Liver (tissue), 10 donors: ENCODE measurements around the gene ALG8. TPM values are rescaled to one million over a fixed set of nuclear protein-coding genes. Genes with fewer than 3 reads are reported as not detected.

Source experiments
- DNase-seq: peaks from one replicate; pipeline ENCODE4 v3.0.0-alpha.2; 2017; ENCODE audit warnings: low spot score
- H3K27ac ChIP-seq, 2 donors: one replicate each; pipeline ENCODE4 v1.7.0; 2013; ENCODE audit warnings: inconsistent platforms in 2 of 2, low read length in 2 of 2, control low read depth in 1 of 2, low read depth in 1 of 2, mild to moderate bottlenecking in 1 of 2
- H3K27me3 ChIP-seq, 4 donors: one replicate each; pipeline versions ENCODE4 v1.6.1 to v1.7.0; 2013; ENCODE audit warnings: low read length in 3 of 4, inconsistent platforms in 1 of 4, mild to moderate bottlenecking in 1 of 4, moderate library complexity in 1 of 4; ENCODE audit not compliant: control insufficient read depth in 4 of 4, insufficient read depth in 4 of 4
- H3K36me3 ChIP-seq, 4 donors: one replicate each; pipeline versions ENCODE4 v1.6.1 to v1.7.0; 2013; ENCODE audit warnings: low read length in 3 of 4, mild to moderate bottlenecking in 3 of 4, low read depth in 1 of 4, moderate library complexity in 1 of 4; ENCODE audit not compliant: control insufficient read depth in 4 of 4, insufficient read depth in 3 of 4
- H3K4me1 ChIP-seq, 4 donors: one replicate each; pipeline versions ENCODE4 v1.6.1 to v1.7.0; 2013; ENCODE audit warnings: low read length in 3 of 4, mild to moderate bottlenecking in 3 of 4, moderate library complexity in 1 of 4; ENCODE audit not compliant: control insufficient read depth in 4 of 4, insufficient read depth in 4 of 4
- H3K4me3 ChIP-seq, 3 donors: one replicate each; pipeline versions ENCODE4 v1.6.1 to v1.7.0; 2013; ENCODE audit warnings: low read length in 3 of 3, control low read depth in 1 of 3, low read depth in 1 of 3, mild to moderate bottlenecking in 1 of 3
- H3K9ac ChIP-seq, 2 donors: one replicate each; pipeline ENCODE4 v1.7.0; 2013; ENCODE audit warnings: low read length in 2 of 2, mild to moderate bottlenecking in 2 of 2, moderate library complexity in 2 of 2, control low read depth in 1 of 2, low read depth in 1 of 2
- H3K9me3 ChIP-seq, 4 donors: one replicate each; pipeline versions ENCODE4 v1.6.1 to v1.7.0; 2013; ENCODE audit warnings: low read length in 3 of 4; ENCODE audit not compliant: control insufficient read depth in 4 of 4
- EGR1 ChIP-seq, 2 donors: IDR thresholded peaks; 2 replicates each; pipeline ENCODE4 v1.6.1; 2016 to 2018; ENCODE audit warnings: antibody characterized with exemption in 2 of 2, low read depth in 2 of 2
- FOXA2 ChIP-seq: IDR thresholded peaks from 2 replicates; pipeline ENCODE4 v1.6.1; 2016; ENCODE audit warnings: antibody characterized with exemption
- HNF4A ChIP-seq, 2 donors: conservative IDR thresholded peaks; 2 replicates each; pipeline ENCODE4 v1.6.1; 2016; ENCODE audit warnings: antibody characterized with exemption in 2 of 2, mild to moderate bottlenecking in 2 of 2
- NR2F2 ChIP-seq: IDR thresholded peaks from 2 replicates; pipeline ENCODE4 v1.6.1; 2016; ENCODE audit warnings: antibody characterized with exemption
- RAD21 ChIP-seq, 2 donors: IDR thresholded peaks; 2 replicates each; pipeline ENCODE4 v1.6.1; 2016; ENCODE audit warnings: antibody characterized with exemption in 2 of 2, mild to moderate bottlenecking in 2 of 2
- RXRA ChIP-seq, 2 donors: IDR thresholded peaks; 2 replicates each; pipeline ENCODE4 v1.6.1; 2017 to 2018; ENCODE audit warnings: antibody characterized with exemption in 2 of 2, mild to moderate bottlenecking in 1 of 2
- SP1 ChIP-seq: IDR thresholded peaks from 2 replicates; pipeline ENCODE4 v1.6.1; 2018; ENCODE audit warnings: antibody characterized with exemption, mild to moderate bottlenecking
- WGBS: extraction: QIAGEN DNeasy Blood & Tissue Kit; methylation state at CpG from one replicate; pipeline ENCODE4 v1.1.7; 2013; 5-methylcytosine and 5-hydroxymethylcytosine counted together
- polyA plus RNA-seq, 2 donors: library from polyadenylated mRNA; stranded (reverse) in 1 of 2; unstranded in 1 of 2; fragments of 200-250 nt in 1 of 2; fragments of >200 nt in 1 of 2; fragmentation: Nextera tagmentation in 1 of 2; extraction: Ambion mirVana in 1 of 2; gene quantifications; one replicate each; pipeline versions ENCODE4 v1.2.1 to v1.2.3, GENCODE V29; 2013 to 2015
- small RNA-seq: library from RNA; depleted of rRNA; stranded (forward); fragments of <200 nt; gene quantifications from one replicate; pipeline ENCODE3, GENCODE V24; 2014
- total RNA-seq, 2 donors: library from RNA; depleted of rRNA; stranded (reverse); fragments of >200 nt; gene quantifications; one replicate each; pipeline ENCODE4 v1.2.3, GENCODE V29; 2014
- TF ChIP-seq, protein P1 (sequence below): IDR thresholded peaks from 2 replicates; pipeline ENCODE4 v1.6.1; 2016; ENCODE audit warnings: antibody characterized with exemption, mild to moderate bottlenecking
- TF ChIP-seq, protein P2 (sequence below): IDR thresholded peaks from 2 replicates; pipeline ENCODE4 v1.6.1; 2016; ENCODE audit warnings: antibody characterized with exemption
- donor health status: healthy.
- donor health status: healthy.
- donor health status: healthy.
- donor health status: healthy.
- donor health status: healthy.

Gene ALG8
- total and polyA plus RNA-seq, 4 donors = 29.4 to 46.0 (median 38.0) TPM

DNA sequence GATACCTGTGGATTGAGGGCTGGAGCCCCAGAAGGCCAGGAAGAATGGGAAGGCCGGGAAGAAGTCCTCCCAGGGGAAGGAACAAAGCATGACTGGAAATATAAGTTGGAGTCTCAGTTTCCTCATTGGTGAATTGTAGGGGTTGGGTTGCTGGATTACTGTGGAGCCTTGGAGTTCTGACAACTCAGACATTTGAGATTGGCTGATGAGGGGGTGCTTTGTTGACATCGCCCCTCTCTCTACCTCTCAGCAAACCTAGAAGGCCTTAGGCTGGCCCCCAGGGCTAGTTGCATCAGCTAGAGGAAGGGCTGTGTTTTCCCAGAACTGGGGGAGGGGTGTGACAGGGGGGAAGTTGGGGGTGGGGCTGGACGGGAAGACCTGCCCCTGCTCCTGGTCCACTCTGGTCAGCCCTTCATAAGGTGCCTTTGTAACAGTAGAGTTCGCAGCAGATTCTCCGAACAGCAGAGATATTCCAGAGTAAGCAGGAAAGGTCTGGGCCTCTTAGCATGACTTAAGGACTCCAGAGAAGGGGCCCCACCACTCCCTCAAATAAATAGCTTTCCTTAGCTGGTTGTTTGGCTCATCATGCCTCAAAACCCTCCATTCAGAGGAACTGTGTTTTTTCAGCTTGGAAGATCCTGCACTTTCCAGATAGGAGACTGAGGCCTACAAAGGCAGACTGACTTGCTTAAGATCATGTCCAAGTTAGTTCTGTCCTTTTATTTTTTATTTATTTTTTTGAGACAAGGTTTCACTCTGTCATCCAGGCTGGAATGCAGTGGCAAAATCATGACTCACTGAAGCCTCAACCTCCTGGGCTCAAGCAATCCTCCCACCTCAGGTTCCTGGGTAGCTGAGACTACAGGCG is 88.2 kb downstream of the ALG8 start:
- Histone ChIP-seq H3K9me3 (no peaks in the 10 kb centered on the region), H3K4me1 (peaks cover 0 to 18% (median 13%) of the 10 kb centered on the region in 4 donors), H3K4me3 (no peak overlapping the region), H3K9ac (no peak overlapping the region), H3K36me3 (no peaks in the 10 kb centered on the region), H3K27me3 (no peaks in the 10 kb centered on the region), H3K27ac (no peak overlapping the region)
- peak in 1 of 2 donors; percentile 12 for TF ChIP-seq RXRA (IDR thresholded peaks at IDR 0.05)
- TF ChIP-seq, protein P1, sequence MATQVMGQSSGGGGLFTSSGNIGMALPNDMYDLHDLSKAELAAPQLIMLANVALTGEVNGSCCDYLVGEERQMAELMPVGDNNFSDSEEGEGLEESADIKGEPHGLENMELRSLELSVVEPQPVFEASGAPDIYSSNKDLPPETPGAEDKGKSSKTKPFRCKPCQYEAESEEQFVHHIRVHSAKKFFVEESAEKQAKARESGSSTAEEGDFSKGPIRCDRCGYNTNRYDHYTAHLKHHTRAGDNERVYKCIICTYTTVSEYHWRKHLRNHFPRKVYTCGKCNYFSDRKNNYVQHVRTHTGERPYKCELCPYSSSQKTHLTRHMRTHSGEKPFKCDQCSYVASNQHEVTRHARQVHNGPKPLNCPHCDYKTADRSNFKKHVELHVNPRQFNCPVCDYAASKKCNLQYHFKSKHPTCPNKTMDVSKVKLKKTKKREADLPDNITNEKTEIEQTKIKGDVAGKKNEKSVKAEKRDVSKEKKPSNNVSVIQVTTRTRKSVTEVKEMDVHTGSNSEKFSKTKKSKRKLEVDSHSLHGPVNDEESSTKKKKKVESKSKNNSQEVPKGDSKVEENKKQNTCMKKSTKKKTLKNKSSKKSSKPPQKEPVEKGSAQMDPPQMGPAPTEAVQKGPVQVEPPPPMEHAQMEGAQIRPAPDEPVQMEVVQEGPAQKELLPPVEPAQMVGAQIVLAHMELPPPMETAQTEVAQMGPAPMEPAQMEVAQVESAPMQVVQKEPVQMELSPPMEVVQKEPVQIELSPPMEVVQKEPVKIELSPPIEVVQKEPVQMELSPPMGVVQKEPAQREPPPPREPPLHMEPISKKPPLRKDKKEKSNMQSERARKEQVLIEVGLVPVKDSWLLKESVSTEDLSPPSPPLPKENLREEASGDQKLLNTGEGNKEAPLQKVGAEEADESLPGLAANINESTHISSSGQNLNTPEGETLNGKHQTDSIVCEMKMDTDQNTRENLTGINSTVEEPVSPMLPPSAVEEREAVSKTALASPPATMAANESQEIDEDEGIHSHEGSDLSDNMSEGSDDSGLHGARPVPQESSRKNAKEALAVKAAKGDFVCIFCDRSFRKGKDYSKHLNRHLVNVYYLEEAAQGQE = no peak
- TF ChIP-seq, protein P2, sequence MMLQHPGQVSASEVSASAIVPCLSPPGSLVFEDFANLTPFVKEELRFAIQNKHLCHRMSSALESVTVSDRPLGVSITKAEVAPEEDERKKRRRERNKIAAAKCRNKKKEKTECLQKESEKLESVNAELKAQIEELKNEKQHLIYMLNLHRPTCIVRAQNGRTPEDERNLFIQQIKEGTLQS = no peak
- TF ChIP-seq NR2F2 = no peak
- TF ChIP-seq RAD21 (IDR thresholded peaks at IDR 0.05) = no peak
- peak in 1 of 2 donors; percentile 13 for TF ChIP-seq HNF4A (conservative IDR thresholded peaks at IDR 0.05)
- peak; percentile 8 for TF ChIP-seq SP1
- TF ChIP-seq FOXA2 = no peak
- TF ChIP-seq EGR1 (IDR thresholded peaks at IDR 0.05; ENCODE audit: low read depth in 2 of 2) = no peak
- WGBS = 85% methylated on average over 6 of the region's 6 CpGs
- no peak for DNase-seq

Small RNAs within 50 kb of the gene (small RNA-seq; reads per million reads assigned to genes)
- gene RNU6-126P = not detected

Other genes with a start within 250 kb of the ALG8 start
- gene INTS4, start 145.0 kb downstream of the ALG8 start, total RNA-seq = 10 to 100 TPM; 19.1 TPM
- 10 to 100 TPM in 1 of 2 donors, 1 to 10 TPM in 1; 7.9 to 10.9 TPM for gene INTS4, start 145.0 kb downstream of the ALG8 start, polyA plus RNA-seq
- 1 to 10 TPM in 1 of 2 donors, under 1 TPM in 1; 0.70 to 6.2 TPM for gene KCTD14, start 116.3 kb downstream of the ALG8 start, total RNA-seq
- gene KCTD14, start 116.3 kb downstream of the ALG8 start, polyA plus RNA-seq = 1 to 10 TPM; 7.2 to 7.3 TPM
- 10 to 100 TPM in 1 of 2 donors, not detected in 1; 30.9 TPM for gene THRSP, start 75.8 kb downstream of the ALG8 start, total RNA-seq
- 10 to 100 TPM; 51.1 to 90.1 TPM for gene THRSP, start 75.8 kb downstream of the ALG8 start, polyA plus RNA-seq
- 100 to 1,000 TPM in 1 of 2 donors, 10 to 100 TPM in 1; 86.9 to 142 TPM for gene NDUFC2, start 59.8 kb downstream of the ALG8 start, total RNA-seq
- gene NDUFC2, start 59.8 kb downstream of the ALG8 start, polyA plus RNA-seq = 100 to 1,000 TPM; 256 to 783 TPM
- gene KCTD21, start 49.0 kb upstream of the ALG8 start, total RNA-seq = 10 to 100 TPM in 1 of 2 donors, 1 to 10 TPM in 1; 5.8 to 12.0 TPM
- gene KCTD21, start 49.0 kb upstream of the ALG8 start, polyA plus RNA-seq = 10 to 100 TPM in 1 of 2 donors, 1 to 10 TPM in 1; 6.3 to 12.6 TPM
- gene USP35, start 49.3 kb upstream of the ALG8 start, total RNA-seq = 10 to 100 TPM in 1 of 2 donors, 1 to 10 TPM in 1; 2.3 to 11.0 TPM
- gene USP35, start 49.3 kb upstream of the ALG8 start, polyA plus RNA-seq = 1 to 10 TPM; 2.6 to 7.0 TPM